HS-27A (cell line): Measurements from ENCODE around the gene NELFB.

Source experiments
- DNase-seq: peaks from one replicate; pipeline ENCODE4 v3.0.0-alpha.2; 2012; ENCODE audit warnings: low read depth, missing footprints

The NELFB gene

DNA sequence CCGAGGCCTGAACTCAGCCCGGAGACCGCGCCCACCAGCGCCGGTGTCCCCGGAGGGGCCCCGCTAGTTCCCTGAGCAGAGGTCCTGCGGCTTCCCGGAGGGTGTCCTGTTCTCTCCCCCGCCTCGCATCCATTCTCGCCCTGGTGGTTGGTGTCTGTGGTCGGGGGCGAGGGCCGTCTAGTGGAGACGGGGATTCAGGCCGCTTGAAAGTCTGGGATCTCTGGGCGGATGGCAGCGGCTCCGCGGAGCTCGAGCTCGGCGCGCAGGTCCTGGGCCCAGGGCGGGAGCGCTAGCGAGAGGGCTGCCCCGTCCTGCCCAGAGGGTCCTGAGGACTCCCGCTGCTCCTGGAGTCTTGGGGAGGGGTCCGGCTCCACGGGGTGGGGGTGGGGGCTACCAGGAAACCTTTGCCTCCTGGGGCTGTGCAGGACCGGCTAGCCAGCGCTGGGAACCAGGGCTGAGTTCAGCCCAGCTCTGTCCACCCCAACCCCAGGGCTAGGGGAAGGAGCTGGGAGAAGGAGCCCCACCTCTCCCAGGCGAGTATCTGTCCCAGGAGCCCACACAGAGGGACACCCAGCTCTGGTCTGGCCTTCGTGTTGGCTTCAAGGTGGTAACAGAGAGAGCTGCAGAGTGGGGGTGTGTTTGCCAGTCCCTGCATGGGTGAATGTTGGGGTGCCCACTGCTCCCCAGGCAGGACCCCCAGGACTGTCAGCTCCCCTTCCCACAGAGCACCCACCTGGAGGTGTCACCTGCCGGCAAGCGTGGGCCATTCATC is 26.4 kb downstream of the NELFB start:
- no peak for DNase-seq

GRCh38 chr9:137286975-137287383 is 31.9 kb downstream of the NELFB start:
- DNase-seq: no peak

- no peak for DNase-seq
These were observed 38.0 kb downstream of the NELFB start for GRCh38 chr9:137293094-137293481.

GRCh38 chr9:137293482-137294090 is 38.5 kb downstream of the NELFB start:
- DNase-seq: no peak

- no peak for DNase-seq
These were observed 39.1 kb downstream of the NELFB start for GRCh38 chr9:137294091-137294680.

- no peak for DNase-seq
These were observed 39.6 kb downstream of the NELFB start for GRCh38 chr9:137294681-137295237.

- DNase-seq: no peak
These were observed 40.2 kb downstream of the NELFB start for GRCh38 chr9:137295238-137295811.

DNA sequence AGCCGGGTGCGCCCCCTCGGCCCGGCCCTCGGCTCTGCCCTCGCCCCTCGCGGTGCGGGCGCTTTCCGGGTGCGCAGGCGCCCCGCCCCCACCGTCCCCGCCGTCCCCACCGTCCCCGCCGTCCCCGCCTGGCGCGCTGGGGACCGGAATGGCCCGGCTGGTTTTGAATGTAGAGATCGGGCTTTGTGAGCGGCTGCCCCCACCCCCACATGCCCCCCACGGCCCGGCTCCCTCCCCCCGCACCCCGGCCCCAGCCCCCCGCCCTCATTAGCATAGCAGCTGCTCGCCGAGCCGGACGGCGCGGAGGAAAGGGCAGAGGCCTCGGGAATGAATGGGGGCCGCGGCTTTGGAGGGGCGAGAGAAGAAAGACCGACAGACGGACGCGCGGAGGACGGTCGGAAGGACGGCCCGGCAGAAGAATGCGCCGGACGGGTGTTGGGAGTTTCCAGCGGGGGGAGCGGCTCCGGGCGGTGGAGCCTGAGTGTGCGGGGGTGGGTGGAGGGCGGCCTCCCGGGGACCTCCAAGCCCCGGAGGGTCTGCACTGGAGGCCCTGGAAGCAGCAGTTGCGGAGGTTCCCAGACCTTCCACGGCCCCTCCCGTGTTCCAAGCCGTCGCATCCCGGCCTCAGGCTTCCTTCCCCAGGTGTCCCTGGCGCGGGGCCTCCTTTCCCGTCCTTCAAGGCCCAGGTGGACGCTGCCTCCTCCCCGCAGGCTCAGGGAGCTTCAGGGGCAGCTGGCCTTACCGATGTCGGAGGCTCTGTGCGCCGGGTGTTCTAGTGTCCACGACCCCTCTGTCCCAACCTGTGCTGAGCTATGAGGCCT is 40.9 kb downstream of the NELFB start:
- no peak for DNase-seq

DNA sequence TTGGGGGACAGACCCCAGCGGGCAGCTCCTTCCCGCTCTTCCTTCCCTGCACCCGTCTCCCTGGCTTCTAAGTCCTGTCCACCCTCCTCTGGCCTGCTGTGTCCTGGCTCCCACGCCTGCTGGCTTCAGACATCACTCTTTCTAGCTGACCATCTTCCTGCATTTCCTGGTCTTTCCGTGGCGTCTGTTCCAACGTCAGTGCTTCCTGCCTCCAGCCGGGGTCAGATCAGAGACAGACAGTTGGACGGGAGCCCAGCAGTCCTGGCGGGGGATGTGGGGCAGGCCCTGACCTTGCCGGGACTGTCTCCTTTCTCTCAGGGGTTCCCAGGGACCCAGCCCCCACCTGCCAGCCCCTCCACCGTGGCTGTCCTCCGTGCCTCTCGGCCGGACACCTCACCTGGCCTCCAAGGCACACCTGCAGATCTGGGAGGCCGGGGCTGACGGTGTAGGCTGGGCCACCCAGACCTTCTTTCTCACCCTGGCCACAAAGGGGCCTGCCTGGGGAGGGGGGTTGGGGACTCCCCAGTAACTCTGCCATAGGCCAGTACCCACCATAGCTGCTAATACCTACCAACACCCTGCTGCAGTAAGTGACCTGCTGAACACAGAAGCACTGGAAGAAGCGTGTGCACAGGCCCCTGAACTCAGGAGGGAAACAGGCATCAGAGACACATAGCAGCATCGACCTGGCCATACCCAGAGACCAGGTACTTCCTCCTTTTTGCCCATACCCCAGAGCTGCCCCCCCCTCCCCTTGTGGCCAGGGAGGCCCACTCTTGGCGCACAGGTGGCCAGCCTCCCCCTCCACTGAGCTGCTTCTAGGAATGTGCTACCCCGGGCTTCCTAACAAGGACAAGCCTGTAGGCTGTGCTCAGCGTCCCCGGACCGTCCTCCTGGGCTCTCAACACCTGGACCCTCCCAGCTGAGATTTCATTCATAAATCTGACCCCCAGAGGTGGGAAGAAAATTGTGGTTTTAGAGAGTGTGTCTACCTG is 41.8 kb downstream of the NELFB start:
- no peak for DNase-seq

DNA sequence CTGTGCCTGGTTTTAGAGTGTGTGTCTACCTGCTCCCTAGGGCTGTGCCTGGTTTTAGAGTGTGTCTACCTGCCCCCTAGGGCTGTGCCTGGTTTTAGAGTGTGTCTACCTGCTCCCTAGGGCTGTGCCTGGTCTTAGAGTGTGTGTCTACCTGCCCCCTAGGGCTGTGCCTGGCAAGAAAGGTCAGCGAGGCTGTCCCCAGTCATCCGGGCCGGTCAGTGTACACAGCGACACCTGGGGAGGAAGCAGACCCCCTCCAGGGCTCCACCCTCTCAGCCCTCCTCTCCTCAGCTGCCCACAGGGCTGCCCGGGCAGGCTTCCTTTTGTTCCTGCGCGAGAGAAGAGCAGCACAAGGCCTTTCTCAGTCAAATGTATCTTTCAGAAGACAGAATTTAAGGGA is 42.8 kb downstream of the NELFB start:
- no peak for DNase-seq

GRCh38 chr9:137298401-137299202 is 43.5 kb downstream of the NELFB start:
- no peak for DNase-seq

- no peak for DNase-seq
These were observed 44.1 kb downstream of the NELFB start for GRCh38 chr9:137299203-137299565.

DNA sequence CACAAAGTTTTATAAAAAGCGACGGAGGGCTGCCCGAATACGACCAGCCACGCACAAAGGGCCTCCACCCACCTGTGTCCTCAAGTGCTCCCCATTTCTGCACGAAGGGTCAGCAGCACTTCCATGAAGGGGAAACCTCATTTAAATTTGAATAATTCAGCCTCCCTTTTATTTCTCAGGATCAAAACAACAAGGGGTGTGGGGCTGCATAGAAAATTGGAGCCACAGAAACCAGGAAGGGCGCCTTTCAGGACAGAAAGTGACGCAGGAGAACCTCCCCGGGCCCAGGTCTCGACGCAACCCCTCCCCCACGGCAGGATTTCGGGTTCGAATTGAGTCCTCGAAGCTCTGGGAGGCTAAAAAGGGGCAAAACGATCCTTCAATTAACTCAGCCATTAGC is 44.8 kb downstream of the NELFB start:
- DNase-seq: no peak

DNA sequence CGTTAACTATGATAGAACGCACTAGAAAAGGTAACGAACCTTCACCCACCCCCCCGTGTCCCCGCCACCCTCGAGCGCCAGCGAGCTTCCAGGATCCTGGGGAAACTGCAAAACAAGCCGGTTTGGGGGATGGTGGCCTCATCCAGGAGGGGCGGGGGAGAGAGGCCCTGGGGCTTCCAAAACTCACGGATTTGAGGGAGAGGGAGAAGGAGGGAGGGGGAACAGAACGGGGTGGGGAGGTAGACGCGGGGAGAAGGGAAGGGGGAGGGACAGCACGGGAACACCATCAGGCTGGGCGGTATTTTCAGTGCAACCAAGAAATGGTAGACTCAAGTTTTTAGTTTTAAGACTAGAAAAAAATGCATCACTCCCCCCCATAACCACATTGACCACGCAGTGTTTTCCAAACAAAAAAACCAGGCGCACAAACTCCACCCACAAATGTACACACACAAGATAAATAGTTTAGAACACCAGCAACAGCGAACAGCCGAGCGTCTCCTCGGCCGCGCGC is 45.5 kb downstream of the NELFB start:
- DNase-seq: no peak

DNA sequence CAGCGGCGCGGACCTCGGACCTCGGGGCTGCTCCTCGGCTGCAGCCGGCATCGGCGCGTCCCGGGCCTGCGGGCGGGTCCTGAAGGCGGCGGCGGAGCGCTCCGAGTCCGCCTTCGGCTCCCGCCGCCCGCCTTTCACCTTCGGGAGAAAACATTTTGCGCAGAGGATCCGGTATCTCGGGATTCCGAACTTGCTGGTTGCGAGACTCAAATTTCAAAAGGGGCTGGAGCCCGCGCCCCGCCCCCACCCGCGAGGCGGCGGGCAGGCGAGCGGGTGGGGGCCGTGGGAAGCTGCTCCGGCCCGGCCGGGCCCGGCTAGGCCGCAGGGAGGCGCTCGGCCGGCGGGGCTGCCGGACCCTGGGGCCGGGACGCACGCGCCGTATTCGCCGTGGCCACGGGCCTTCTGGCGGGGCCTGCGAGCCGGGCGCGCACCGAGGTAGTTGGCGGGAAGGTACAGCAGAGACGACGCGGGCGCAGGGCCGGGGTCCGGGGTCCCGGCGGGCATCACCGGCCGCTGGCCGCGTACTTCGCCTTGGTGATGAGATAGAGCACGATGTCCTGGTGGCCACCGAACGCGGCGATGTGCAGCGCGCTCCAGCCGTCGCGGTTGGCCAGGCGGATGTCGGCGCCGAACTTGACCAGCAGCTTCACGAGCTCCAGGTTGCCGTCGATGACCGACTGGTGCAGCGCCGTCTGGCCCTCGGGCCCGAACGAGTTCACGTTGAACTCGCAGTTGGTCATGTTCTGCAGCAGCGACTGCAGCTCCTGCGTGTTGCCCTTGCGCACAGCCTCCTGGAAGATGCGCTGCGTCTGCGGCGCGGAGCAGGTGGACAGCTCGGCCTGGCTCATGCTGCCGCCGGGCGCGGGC is 46.2 kb downstream of the NELFB start:
- DNase-seq: no peak

- DNase-seq: no peak
These were observed 47.0 kb downstream of the NELFB start, which contains the start of gene NRARP for GRCh38 chr9:137302118-137302448. Gene NRARP (minus strand): TSS chr9:137302271. CDS start chr9:137301928, 343 bp downstream.

GRCh38 chr9:137302449-137303150 is 47.5 kb downstream of the NELFB start:
- no peak for DNase-seq
